ENCODE measurements around the gene TTC38. TPM values are rescaled to one million over a fixed set of nuclear protein-coding genes. Genes with fewer than 3 reads are reported as not detected.
A peak's percentile ranks its signal among the peaks of the same experiment; 100 is the strongest.
"Not testable (repeated sequence)": the region's sequence is repeated elsewhere in the genome, so short reads cannot be mapped to it uniquely, and the experiment has no call there.

The TTC38 gene
- total RNA-seq, 1 donor from 2014 or later: 30.9 TPM

DNA sequence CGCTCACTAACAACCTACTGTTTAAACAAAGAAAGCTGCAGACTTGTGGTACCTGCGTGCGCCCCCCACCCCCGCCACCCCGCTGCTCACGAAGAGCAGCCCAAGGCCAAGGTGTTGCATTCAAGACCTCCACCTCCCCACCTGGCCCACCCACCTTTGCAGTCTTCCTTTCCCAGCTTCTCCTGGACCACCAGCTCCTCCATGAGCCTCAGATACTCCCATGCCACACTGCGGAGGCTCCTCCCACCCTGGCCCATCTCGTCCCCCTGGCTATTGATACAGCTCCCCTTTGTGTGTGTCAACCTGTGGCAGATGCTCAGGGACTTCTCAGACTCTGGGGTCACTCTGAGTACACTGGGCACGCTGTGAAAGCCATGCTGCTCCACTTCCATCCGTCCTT is 21.6 kb upstream of the TTC38 start:
- no peak for DNase-seq (ENCODE audit: low spot score)

DNA sequence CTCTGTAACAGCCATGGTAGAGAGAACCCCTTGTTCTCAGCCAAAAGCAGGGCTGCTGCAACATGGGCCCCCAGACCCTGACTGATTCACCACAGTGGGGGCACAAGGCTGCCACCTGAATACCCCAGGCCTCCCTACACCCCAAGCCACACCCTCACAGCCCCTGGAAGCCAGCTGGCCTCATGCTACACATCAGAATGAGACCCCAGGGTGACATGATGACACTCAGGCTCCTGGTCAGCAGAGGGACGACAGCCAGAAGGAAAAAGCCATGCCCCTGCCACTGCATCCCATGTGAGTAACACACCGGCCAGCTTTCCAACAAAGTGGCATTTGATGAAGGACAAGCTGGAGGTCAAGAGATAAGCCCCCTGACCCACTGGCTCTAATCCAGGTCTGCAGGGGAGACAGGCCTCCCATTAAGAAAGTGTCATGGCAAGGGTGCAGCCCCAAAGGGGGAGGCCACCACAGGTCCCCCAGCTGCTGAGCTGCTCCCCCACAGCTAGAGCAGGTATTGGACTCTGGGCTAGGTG is 20.3 kb upstream of the TTC38 start:
- DNase-seq (ENCODE audit: low spot score): no peak

DNA sequence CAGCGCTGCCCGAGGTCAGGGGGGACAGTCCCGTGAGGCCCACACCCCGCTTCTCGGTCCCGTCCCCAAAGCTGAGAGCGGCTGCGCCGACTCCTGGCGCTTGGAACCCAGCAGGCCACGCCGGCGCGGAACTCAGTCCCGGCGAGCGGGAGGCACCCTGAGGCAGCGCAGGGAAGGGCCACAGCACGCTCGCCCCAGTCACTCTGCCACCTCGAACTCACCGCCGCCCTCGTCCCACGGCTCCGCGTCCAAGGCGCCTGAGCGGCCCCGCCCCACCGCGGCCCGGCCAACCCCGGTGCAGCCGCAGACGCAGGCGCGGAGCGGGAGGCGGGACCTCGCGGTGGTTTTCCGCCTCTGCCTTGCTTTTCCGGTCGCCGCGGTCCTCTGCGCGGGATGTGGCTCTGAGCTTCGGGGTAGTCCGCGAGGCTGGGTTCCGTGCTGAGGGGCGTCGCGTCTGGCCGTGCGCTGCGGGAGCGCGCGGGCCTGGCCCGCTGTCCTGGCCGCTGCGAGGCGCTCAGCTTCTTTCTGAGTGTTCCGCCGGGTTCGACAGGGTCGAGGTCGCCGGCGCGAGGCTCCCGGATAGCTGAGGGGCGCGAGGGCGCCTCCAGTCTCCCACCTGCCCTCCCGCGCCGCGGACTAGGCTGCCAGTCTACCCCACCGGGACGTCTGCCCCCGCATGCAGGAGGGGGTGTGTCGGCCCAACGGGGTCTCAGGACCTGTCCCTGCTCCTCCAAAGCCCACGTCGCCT is 17.6 kb upstream of the TTC38 start, which contains the start of gene CDPF1:
Gene CDPF1, minus strand, starts transcription at position 259 of the 748 bp plus-strand sequence. CDS start 2,009 bp downstream, outside the sequence.
- DNase-seq (ENCODE audit: low spot score): peak; percentile 91

DNA sequence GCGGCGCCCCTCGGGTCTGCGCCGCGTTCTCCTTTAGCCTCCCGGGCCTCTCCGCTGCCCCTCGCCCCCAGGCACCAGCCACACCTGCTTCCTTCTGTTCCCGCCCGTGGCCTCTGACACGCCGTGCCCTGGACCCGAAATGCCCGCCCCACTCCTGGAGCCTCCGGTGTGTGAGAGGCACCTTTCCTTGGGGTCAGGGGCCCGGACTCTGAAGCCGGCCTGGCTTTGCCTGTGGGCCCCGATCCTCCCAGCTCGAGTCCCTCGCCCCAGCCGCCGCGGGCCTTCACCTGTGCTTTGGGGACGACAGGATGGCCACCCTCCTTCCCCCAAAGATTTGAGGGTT is 17.1 kb upstream of the TTC38 start:
- DNase-seq (ENCODE audit: low spot score): no peak

DNA sequence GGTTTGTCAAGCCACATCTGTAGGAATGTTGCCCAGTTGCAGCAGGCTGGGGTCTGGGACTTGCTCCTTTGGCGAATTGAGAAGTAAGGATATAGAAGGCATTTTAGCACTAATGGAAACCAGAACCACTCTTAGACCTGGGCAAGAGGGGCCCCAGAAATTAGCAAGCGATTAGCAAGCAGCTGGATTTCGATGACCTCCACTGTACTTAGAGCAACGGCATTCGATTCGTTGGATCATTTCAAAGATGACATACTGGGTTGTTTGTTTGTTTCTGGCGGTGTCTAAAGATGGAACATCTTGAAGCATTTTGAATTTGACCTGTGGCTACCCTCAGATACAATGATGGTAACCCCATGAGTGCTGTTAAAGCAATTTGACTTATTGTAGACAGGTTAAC is 16.5 kb upstream of the TTC38 start:
- DNase-seq (ENCODE audit: low spot score): no peak

DNA sequence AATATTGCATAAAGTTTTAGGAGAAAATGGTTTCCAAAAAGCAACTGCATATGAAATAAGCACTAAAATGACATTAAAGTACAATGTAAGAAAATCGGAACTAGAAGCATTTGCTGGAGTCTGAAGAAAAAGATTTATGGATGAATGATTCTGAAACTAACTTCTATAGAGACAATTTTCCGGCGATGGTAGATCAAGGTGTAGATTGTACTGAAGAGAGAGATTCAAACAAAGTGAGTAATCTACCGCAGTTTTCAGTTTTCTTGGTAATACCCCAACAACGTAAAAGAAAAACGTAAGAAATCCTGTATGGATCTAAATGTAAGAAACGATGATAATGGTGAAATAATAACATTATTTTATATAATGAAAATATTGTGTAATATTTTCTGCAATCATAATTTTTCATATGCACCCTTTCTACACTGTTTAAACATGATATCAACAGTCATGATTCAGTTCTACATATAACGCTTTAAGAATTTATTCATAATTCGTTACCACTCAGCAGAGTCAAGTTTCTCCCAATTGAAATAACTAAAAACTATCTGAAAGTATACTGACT is 15.9 kb upstream of the TTC38 start:
- DNase-seq (ENCODE audit: low spot score): no peak

DNA sequence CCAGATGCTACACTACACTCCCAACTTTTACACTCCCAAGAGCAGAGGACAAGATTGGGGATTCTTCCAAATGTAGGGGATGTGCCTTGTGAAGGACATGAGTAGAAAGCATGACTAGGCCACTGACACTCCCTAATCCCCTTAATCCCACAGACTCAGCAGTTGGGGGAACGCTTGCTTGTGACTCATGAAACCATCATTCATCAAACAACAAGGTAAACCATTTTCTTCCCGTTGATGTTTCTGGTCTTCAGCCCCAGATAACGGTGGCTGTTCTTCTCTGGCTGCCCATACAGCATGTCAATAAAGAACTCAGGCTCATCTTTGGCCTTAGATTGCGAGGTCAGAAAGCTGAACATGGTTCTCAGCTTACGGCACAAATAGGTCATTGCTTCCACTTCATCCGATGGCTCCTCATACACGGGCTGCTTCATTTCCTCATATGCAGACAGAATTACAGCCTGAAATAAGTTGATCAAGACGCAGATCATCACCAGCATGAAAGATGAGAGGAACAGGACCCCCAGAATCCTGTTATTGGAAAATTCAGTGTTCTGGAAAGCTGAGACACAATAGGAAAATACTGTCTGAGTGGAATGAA is 11.3 kb upstream of the TTC38 start:
- no peak for DNase-seq (ENCODE audit: low spot score)

DNA sequence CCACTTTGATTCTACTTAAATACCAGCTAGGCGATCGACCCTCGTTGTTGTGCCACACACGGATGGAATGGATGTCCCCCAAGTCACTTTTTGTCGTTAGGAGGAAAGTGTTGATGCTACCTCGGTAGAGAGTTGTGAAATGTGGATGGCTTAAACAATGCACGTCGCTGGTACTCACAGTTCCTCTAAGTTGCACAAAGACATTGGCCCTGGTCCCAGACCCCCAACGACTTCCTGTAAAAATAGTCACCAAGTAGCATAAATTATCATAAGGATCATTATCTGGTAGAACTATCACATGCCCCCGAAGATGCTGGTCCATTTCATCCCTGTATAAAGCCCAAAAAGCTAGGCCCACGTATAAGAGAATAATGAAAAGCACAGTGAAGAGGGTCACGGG is 8.4 kb upstream of the TTC38 start:
- no peak for DNase-seq (ENCODE audit: low spot score)

DNA sequence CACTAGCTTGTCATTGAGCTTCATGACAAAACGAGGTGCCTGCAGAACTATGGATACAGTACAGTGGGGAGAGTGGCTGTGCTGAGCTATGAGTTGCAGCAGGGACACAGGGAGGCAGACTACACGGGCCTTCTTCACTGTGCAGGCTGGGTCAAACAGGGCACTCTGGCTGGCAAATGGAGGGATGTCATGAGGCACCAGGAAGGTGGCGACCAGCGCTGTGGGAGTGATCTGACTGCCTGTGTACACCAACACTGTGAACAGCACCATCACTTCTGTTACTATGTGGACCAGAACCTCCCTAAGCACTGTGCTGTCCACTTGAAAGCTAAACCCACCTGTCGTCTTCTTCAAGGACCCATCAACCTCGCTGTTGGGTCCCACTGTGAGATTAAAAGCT is 7.8 kb upstream of the TTC38 start:
- DNase-seq (ENCODE audit: low spot score): no peak

DNA sequence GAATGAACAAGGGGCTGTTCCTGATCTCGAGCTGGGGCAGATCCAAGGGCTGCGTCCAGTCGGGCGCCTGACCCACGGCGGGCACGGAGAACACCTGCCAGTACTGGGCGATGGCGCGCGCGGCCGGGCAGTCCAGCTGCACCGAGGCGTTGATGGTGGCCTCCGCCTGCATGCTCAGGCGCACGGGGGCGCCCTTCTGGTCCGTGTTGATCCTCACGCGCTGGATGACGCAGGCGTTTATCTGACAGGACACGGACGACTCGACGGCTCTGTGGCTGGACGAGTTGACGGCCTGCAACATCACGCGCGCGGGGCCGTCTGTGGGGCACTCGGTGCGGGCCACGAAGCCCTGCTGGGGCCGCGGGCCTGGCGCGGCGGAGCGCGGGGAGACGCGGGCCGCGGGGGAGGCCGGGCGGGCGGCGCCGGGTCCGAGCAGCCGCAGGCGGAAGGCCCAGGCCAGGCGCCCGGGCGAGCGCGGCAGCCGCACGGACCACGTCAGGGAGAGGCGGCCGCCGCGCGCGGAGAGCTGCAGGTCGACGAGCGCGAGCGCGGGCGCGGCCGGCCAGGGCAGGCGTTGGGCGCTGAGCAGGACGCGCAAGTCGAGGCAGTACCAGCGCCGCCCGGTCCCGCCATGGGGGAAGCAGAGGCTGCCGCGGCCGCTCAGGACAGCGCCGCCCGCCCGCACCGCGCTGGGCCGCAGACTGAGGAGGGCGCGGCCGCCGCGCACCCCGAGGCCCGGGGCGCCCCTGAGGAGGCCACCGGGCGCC is 5.2 kb upstream of the TTC38 start:
- DNase-seq (ENCODE audit: low spot score): no peak

DNA sequence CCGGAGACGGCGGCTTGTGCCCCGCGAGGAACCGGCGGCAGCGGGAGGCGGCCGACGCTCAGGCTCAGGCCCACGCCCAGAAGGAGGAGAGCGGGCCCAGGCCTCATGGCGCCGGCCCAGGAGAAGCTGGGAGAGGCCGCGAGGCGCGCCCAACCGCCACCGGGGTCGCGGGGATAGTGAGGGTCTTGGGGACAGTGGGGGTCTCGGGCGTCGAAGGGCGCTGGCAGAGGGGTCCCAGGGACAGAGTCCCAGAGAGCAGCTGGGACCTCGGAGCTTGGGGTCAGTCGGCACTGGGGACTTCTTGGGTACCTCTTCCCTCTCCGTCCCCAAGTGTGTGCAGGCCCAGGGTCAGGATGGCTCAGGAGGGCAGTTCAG is 4.6 kb upstream of the TTC38 start, which contains the start of gene PKDREJ:
Gene PKDREJ, minus strand, starts transcription at position 128 of the 375 bp plus-strand sequence. Its CDS starts 21 bp downstream, at position 107.
- no peak for DNase-seq (ENCODE audit: low spot score)

DNA sequence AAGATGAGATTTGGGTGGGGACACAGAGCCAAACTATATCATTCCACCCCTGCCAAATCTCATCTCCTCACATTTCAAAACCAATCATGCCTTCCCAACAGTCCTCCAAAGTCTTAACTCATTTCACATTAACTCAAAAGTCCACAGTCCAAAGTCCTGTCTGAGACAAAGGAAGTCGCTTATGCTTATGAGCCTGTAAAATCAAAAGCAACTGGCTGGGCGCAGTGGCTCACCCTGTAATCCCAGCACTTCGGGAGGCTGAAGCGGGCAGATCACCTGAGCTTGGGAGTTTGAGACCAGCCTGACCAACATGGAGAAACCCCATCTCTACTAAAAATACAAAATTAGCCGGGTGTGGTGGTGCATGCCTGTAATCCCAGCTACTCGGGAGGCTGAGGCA is 3.3 kb upstream of the TTC38 start:
- not testable (repeated sequence) for DNase-seq (ENCODE audit: low spot score)

DNA sequence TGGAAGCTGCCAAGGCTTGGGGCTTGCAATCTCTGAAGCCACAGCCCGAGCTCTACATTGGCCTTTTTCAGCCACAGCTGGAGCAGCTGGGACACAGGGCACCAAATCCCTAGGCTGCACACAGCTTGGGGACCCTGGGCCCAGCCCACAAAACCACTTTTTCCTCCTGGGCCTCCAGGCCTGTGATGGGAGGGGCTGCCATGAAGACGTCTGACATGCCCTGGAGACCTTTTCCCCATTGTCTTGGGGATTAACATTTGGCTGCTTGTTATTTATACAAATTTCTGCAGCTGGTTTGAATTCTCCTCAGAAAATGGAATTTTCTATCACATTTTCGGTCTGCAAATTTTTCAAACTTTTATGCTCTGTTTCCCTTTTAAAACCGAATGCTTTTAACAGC is 2.2 kb upstream of the TTC38 start:
- not testable (repeated sequence) for DNase-seq (ENCODE audit: low spot score)

DNA sequence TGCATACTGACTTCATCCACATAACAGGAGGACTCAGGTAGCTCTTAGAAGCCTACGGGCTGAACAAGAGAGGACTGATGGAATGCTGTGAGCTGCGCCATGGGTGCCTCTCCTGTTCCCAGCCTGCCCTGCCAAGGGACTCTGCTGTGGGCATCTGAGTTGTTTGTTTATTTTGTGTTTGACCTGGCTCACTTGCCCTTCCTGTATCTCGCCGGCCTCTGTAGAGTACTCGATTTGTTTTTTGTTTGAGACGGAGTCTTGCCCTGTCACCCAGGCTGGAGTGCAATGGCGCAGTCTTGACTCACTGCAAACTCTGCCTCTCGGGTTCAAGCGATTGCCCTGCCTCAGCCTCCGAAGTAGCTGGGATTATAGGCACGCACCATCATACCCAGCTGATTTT is 1.8 kb downstream of the TTC38 start:
- no peak for DNase-seq (ENCODE audit: low spot score)

DNA sequence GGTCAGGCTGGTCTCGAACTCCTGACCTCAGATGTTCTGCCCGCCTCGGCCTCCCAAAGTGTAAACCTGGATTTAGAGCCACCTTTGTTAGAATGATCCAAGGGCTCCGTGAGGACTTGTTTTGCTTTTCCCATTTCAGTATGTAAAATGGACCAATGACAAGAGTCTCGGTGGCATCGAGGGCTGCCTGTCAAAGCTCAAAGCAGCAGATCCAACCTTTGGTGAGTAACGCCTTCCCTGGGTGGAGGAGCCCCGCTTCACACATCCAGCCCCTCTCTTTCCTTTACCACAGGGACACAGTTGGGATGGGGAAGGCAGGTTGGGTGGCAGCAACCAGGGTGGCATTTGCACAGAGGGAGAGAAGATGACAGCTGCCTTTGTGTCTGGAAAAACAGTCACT is 4.4 kb downstream of the TTC38 start:
- DNase-seq (ENCODE audit: low spot score): no peak

DNA sequence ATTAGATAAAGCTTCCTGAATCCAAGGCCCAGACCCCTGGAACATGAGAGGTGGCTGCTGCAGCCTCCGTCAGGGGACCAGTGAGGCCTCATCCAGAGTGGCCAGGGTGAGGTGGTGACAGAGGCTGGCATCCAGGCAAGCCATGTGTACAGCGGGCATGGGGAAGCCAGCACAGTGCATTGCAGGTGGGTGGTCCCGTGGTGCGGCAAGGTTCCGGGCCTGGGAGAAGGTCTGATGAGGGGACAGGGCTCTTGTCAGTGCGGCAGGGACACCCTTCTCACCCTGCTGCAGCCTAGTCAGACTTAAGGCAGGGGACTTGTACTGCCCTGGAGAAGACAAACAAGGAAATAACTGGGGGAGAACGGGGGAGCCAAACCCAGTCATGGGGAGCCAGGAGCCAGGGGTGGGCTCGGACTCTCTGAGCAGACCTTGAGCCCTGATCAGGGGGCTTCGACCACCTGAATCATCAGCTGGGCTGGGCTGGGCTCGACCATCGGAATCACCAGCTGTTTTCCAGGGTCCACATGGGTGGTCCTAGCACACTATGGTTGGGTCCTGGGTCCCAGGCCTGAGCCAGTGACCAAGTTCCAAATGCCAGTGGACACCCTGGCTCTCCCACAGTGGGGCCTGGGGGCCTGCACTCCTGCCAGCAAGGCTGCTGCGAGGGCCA is 5.1 kb downstream of the TTC38 start:
- DNase-seq (ENCODE audit: low spot score): no peak

DNA sequence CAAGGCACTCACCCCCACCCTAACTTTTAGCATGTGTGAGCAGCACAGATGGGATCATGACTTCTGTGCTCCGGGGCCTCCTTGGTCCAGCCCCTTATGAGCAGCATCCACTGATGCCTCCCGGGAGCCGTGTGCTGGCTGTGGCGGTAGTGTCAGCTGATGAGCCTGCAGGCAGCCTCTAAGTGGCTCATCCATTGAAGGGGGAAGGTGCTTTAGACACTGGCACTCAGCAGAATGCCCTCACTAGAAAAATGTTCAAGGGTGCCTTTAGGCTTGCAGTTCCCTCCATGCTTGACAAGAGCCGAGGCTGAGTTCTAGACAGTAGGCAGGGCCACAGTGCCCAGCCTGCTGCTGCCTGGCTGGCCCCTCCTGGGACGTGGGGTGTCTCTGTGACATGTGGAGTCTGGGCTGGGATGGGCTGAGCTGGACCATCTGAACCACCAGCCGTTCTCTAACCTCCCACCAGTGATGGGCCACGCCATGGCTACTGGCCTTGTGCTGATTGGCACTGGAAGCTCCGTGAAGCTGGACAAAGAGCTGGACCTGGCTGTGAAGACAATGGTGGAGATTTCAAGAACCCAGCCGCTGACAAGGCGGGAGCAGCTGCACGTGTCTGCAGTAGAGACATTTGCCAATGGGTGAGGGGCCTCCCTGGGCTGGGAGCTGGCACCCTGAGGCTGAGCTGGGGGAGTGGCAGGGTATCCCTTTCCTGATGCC is 5.8 kb downstream of the TTC38 start:
- no peak for DNase-seq (ENCODE audit: low spot score)

DNA sequence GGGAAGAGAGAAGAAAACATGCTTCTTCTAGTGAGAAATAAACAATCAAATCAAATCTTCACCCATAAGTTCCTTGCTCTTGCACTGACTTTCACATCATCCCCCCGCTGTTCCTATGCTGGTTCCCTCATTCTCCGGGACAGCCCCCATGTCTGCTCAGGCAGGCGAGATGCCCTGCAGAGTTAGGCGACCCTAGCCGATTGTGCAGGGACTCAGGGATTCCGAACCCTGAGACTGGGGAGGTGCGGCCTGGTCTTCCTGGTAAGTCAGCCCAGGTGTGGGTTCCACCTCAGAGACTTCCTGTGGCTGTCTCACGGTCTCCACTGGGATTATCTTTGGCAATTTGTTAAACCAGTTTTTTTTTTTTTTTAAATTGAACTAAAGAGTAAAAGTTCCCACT is 6.6 kb downstream of the TTC38 start:
- no peak for DNase-seq (ENCODE audit: low spot score)

DNA sequence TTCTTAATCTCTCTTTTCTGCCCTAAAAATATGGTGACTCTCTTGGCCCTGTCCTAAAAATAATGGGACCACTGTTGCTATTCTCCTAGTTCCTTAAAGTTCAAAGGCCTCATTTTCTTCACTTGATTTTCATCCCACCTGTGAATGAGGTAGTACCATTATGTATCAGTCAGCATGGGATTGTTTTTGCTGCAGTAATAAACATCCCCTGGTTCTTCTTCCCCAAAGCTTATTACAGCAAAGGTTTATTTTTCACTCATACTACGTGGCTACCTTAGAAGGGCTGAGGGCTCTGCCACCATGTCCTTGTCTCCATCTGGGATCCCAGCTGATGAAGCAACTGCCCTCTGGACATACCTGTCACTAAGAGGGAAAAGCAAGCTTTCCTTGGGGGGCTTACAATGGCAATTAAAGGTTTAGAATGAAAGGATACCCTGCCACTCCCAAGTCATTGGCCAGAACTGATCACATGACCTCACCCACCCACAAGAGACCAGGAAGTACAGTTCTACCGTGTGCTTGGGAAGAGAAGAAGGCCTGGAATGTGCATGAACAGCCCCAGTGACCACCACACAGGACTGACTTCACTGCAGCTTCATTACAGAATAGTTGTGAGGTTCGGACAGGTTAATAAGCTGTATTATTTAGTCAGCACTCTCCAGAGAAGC is 7.8 kb downstream of the TTC38 start:
- DNase-seq (ENCODE audit: low spot score): no peak

DNA sequence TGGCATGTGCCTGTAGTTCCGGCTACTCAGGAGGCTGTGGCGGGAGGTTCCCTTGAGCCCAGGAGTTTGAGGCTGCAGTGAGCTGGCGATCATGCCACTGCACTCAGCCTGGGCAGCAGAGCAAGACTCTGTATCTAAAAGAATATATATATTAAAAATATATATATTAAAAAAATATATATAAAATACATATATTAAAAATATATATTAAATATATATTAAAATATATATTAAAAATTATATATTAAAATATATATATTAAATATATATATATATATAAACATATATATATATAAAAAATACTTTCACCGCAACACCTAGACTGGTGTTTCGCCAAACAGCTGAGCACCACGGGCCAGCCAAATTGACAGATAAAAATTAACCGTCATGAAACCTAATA is 8.8 kb downstream of the TTC38 start:
- DNase-seq (ENCODE audit: low spot score): no peak

All from ureter (tissue), 1 donor.